GM12874 (cell line): ENCODE results near the gene SLC25A14.

Experiments
- CTCF ChIP-seq: IDR thresholded peaks from 2 replicates; pipeline ENCODE4 v1.5.1; 2011; ENCODE audit warnings: low read depth, mild to moderate bottlenecking, control low read depth, low read length, moderate library complexity; ENCODE audit not compliant: insufficient read depth

Gene SLC25A14

GRCh38 chrX:130393451-130394074 lies 53.8 kb downstream of the SLC25A14 start:
- peak; percentile 40 for TF ChIP-seq CTCF

DNA sequence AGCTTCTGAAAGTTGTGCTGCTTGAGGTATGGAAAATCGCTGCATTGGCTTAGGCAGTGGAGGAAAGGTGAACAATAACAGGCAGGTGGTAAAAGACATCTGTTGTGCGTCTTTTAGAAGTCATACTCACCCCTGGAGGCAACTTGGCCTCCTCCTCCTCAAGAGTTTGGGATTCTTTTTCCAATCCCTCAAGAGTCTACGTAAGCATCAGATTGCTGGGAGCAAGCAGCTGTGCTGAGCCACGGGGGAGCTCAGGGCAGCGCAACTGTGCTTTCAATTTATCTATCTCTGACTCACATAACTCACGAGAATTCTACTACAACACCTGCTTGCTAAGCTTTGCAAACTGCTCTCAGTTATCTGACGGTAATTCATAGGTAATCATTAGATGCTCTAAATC lies 55.6 kb downstream of the SLC25A14 start:
- TF ChIP-seq CTCF, result no peak

DNA sequence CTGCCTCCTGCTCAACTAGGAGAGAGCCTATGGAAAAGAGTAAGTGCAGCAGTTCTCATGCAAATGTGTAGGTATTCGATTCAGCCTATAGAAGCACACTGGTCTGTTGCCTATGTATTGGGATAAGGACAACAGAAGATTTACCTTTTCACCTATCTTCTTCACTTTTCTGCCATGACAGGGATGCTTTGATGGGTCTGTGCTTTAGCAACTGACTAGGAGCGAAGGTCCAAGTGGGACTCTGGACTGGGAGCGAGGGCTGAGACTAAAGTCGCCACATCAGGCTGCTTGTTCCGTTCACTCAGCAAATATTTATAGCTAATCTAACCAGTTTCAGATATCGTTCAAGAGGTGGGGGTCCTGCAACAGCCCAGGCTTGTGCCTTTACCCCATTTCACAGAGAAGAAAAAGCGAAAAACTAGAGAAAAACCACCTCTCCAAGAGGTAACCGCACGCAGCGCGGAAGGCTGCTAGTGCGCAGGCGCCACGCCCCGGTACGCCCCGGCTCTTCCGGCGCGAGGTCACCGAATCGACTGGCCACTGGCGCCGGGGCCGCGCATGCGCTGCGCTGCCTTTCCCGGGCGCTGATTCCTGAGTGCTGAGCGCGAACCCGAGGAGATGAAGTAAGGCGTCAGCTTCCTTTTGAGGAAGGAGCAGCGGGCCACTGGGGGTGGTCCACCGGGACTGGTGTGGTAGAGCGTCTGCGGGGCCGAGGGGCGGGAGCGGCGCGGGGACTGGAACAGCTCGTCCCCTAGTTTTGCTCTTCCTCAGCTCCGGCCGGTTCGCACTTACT lies 61.9 kb downstream of the SLC25A14 start, which contains the start of gene RBMX2:
TSS of gene RBMX2 (plus strand) at position 573 of the 793 bp plus-strand sequence. CDS start at position 619, 46 bp downstream.
- no peak for TF ChIP-seq CTCF

DNA sequence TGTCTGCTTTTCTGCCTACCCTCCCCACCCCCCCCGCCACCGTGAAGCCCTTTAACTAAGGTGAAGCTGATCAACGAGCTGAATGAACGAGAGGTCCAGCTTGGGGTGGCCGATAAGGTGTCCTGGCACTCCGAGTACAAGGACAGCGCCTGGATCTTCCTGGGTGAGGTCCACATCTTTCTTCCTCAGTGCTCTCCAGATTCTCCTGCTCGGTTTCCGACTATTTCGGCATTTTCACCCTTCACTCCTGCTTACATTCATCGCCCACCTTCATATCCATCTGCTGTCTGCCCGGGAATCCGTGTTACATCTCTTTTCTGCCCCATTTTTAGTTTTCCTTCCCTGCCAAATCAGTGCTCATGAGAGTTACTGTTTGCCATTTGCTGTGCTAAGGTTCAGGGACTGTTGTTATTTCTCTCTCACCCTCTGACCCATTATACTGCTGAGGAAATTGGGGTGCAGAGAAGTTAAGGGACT lies 62.5 kb downstream of the SLC25A14 start:
- no peak for TF ChIP-seq CTCF

DNA sequence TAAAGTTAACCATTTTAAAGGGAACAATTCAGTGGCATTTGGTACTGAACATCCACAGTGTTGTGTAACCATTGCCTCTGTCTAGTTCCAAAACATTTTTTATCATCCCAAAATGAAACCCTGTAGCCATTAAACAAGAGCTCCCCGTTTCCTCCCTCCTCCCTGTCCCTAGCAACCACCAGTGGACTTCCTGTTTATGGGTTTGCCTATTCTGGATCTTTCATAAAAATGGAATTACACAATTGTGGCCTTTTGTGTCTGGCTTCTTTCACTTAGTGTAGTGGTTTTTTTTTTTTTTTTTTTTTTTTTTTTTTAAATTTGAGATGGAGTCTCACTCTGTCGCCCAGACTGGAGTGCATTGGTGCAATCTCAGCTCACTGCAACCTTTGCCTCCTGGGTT lies 73.7 kb downstream of the SLC25A14 start:
- TF ChIP-seq CTCF, result no peak

GRCh38 chrX:130414800-130415199 lies 75.1 kb downstream of the SLC25A14 start:
- no peak for TF ChIP-seq CTCF

DNA sequence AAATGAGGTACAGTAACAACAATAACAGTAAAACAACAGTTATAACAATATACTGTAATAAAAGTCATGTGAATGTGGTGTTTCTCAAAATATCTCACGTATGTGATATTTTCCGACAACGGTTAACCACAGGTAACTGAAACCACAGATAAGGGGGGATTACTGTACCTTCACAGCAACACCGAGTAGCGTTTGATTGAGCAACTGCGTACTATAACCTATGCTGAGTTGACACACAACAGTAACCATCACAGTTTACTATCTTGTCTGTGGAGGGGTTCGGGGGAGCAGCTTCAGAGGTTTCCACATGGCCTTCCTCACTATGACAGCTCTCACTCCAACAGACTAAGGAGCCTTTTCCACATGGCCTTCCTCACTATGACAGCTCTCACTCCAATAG lies 75.5 kb downstream of the SLC25A14 start:
- no peak for TF ChIP-seq CTCF
